G401 (cell line): ENCODE results near the gene KIAA0586. TPM values are rescaled to one million over a fixed set of nuclear protein-coding genes. Genes with fewer than 3 reads are reported as not detected.
"Not testable (repeated sequence)": the region's sequence is repeated elsewhere in the genome, so short reads cannot be mapped to it uniquely, and the experiment has no call there.

Experiments used
- DNase-seq: peaks from one replicate; pipeline ENCODE4 v3.0.0-alpha.2; 2015; ENCODE audit warnings: low spot score
- in situ Hi-C: cut with HindIII; loops from 2 replicates; pipeline ENCODE4 v1.10.0; 2016; ENCODE audit warnings: low sequenced_read_pairs, mixed read lengths
- total RNA-seq: library from RNA; depleted of rRNA; stranded (reverse); fragments of >200 nt; shearing (Covaris generic); gene quantifications from 2 replicates; pipeline ENCODE4 v1.2.3, GENCODE V29; 2014; rRNA removed

Gene KIAA0586
- total RNA-seq, 1 experiment from 2014 or later: 16.6 TPM

DNA sequence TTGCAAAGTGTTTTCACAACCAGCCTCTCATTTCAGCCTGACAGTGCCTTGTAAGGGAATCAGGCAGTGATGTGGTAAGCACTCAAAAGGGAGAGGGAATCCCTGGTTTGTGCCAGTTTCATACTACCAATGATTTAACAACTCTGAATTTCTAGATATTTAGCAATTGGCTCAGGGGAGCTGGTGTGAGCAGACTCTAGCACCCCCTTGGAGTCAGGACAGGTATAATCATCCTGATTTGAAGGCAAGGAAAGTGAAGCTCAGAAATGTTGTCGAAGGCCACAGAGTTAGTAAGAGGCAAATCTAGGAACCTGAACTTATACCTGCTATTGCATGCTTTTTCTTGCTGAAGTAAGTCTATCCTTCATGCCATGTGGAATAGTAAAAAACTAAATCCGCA is 147.1 kb downstream of the KIAA0586 start:
- in situ Hi-C loops: no loop called here
- no peak for DNase-seq

DNA sequence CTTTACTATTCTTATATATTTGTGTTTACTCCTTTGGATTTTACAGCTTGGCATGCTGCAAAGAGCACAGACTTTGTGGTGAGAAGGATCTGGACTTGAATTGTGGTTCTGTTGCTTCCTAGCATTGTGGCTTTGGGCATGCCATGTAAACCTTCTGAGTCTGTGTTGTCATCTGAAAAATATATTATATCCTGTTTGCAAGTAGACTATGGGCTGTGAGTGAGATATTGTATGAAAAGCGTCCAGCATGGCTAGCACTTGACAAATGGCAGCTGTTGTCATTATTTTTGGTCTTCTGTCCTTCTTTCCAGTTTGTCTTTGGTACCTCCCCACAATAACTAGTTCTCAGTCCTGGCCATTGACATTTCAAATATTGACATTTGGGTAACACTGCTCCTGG is 148.4 kb downstream of the KIAA0586 start:
- in situ Hi-C loops: no loop called here

DNA sequence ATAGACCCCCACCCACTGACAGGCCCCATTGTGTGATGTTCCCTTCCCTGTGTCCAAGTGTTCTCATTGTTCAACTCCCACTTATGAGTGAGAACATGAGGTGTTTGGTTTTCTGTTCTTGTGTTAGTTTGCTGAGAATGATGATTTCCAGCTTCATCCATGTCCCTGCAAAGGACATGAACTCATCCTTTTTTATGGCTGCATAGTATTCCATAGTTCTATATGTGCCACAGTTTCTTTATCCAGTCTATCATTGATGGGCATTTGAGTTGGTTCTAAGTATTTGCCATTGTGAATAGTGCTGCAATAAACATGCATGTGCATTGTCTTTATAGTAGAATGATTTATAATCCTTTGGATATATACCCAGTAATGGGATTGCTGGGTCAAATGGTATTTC is 152.5 kb downstream of the KIAA0586 start:
- DNase-seq, in situ Hi-C loops: not testable (repeated sequence)

More for the DNA sequence above, 148.4 kb downstream of the KIAA0586 start:
- no peak for DNase-seq

DNA sequence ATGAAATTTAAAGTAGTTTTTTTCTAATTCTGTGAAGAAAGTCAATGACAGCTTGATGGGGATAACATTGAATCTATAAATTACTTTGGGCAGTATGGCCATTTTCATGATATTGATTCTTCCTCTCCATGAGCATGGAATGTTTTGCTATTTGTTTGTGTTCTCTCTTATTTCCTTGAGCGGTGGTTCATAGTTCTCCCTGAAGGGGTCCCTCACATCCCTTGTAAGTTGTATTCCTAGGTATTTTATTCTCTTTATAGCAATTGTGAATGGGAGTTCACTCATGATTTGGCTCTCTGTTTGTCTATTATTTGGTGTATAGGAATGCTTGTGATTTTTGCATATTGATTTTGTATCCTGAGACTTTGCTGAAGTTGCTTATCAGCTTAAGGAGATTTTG is 153.9 kb downstream of the KIAA0586 start:
- in situ Hi-C loops, DNase-seq: not testable (repeated sequence)

DNA sequence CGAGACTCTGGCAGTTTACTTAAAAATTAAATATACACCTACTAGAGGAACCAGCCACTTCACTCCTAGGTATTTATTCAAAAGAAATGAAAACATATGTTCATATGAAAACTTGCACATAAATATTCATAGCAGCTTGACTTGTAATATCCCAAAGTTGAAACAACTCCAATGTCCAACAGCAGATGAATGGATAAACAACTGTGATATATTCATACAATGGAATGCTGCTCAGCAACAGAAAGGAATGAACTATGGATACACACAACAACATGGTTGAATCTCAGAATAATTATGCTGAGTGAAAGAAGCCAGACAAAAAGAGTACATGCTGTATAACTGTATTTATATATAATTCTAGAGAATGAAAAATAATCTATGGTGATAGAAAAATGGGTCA is 156.9 kb downstream of the KIAA0586 start:
- in situ Hi-C loops: no loop called here

DNA sequence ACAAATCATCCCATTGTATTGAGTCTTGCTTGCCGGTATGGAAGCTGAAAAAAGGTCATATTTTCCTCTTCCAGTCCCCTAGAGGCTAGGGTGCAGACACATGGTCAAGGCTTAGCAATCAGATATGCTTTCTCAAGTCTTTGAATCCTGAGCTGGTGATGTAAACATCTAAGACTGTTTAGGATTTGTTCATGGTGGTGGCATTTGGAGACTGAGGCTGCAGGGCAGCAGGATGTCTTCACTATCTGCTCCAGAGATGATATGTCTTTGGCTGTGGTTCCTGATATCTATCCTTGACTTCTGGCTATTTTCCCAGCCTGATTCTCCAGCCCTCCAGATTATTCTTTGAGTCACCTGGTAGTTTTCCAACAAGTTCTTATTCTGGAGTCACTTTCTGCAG is 159.8 kb downstream of the KIAA0586 start:
- DNase-seq: no peak
- in situ Hi-C loops: no loop called here

More for the DNA sequence above, 156.9 kb downstream of the KIAA0586 start:
- no peak for DNase-seq

DNA sequence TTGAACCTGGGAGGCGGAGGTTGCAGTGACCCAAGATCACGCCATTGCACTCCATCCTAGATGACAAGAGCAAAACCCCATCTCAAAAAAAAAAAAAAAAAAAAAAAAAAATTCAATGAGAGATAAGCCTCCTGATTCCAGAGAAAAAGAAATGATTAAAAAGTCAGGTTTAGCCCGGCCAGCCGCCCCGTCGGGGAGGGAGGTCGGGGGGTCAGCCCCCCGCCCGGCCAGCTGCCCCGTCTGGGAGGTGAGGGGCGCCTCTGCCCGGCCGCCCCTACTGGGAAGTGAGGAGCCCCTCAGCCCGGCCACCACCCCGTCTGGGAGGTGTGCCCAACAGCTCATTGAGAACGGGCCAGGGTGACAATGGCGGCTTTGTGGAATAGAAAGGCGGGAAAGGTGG is 160.8 kb downstream of the KIAA0586 start:
- DNase-seq, in situ Hi-C loops: not testable (repeated sequence)

DNA sequence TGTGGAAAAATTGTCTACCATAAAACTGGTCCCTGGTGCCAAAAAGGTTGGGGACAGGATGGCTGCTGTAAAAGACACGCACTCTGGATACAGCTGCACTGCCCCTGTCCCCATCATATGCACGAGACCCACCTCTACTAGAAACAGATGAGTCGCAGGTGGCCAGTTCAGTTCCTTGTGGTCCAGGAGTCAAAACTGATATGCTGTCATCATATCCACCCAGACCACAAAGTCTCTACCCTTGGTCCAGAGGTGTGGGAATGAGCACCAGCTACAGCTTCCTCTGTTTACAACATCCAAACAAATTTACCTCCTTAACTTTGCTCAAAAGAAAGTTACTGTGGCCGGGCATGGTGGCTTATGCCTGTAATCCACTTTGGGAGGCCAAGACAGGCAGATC is 166.5 kb downstream of the KIAA0586 start:
- DNase-seq: no peak
- in situ Hi-C loops: no loop called here

DNA sequence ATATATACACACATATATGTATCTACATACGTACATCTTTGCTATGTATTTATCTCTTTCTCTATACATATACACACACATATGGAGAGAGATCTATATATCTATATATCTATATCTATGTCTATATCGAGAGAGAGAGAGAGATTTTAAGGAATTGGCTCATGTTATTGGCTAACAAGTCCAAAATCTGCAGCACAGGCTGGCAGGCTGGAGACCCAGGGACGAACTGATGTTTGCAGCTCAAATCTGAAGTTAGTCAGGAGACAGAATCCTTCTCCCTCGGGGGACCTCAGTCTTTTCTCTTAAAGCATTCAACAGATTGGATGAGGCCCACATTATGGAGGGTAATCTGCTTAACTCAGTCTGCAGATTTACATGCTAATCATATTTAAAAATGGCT is 169.5 kb downstream of the KIAA0586 start:
- in situ Hi-C loops: no loop called here
- no peak for DNase-seq

DNA sequence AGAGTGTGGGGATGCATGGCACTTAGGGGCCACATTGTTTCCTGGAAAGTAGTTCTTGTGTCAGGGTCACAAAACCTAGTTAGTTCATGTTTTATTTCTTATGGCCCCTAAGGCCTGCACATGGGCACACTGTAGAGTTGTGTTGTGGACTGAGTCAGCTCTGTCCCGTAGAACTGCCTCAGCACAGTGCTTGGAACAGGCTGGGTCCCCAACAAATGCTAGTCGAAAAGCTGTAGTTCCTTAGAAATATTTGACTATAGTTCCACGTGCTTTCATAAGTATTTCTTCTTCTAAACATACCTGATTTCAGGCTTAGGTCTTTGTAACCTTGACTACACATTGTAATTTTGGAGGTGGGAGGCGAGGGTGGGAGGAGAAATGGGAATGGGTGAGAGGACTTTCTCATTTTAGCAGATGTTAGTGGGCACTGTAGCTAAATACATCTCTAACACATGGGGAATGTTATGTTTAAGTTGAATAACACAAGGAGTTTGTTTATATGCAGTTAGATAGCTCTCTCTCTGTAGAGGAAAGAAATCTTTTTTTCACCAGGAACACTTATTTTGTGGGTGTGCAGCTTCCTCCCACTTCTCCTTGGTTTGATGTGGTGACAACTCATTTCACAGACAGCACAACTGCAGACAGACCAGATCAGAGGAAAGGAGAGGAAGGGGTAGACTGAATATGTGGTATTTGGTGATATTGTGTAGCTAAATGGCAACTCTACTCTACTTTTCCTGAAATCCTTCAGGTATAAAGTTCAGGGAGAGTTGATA is 170.7 kb downstream of the KIAA0586 start:
- in situ Hi-C loops: no loop called here

DNA sequence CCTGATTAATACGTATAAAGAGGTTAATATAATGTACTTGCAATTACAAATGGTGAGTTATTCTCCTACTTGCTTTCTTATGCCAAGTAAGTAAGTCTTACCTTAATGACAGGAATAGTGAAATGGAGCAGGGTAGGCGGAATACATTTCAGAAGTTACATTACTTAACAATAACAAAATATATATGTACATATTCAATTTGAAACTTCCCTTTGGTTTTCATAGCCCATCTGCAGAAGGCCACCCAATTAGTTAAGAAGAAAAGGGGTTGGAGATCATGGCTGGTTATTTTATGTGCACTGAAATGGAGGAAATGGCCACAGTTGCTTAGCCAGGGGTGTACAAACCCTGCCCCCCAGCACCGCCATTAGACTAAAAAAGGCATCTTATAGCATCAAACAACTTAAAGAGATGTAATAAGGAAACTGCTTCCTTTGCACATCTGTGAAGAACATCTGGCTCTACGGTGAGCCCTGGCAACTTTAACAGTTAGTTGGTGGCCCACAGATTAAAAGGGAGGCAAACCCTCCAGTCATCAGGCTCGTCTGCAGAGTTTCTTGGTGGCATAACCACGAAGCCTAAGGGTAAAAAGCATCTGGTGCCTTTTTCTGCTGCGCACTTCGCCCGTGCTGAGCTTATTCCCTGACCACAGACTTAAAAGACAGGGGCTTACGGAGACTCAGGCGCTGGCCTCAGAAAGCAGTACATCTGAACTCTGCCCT is 171.4 kb downstream of the KIAA0586 start:
- in situ Hi-C loops: no loop called here
- DNase-seq: no peak

More for the DNA sequence above, 170.7 kb downstream of the KIAA0586 start:
- DNase-seq: no peak

DNA sequence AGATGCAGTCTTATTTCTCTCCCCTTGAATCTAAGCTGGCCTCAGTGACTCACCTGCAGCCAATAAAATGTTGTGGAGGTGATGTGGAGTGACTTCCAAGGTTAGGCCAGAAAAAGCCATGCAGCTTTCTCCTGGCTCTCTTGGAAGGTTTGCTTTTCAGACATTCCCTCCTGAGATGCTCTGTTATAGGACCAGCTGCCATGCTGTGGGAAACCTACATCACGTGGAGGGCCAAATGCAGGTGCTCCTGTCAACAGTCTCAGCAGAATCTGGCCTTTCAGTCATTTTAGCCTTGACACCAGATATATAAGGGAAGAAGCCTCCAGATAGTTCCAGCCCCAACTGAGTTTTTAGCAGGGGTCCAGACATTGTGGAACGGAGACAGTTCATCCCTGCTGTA is 172.2 kb downstream of the KIAA0586 start:
- in situ Hi-C loops: no loop called here
- DNase-seq: no peak

Other genes starting within 250 kb of the KIAA0586 start
- gene ACTR10, start 227.6 kb upstream of the KIAA0586 start, total RNA-seq: 49.2 and 56.0 TPM in 2 replicates
- 208 and 305 TPM in 2 replicates for gene PSMA3, start 182.9 kb upstream of the KIAA0586 start, total RNA-seq
- 6.9 and 8.5 TPM in 2 replicates for gene ARID4A, start 129.2 kb upstream of the KIAA0586 start, total RNA-seq
- gene TOMM20L, start 31.8 kb upstream of the KIAA0586 start, total RNA-seq: not detected in 2 replicates
- 84.4 and 90.2 TPM in 2 replicates for gene TIMM9, start 188 bp upstream of the KIAA0586 start, total RNA-seq
- gene DACT1, start 210.2 kb downstream of the KIAA0586 start, total RNA-seq: 0.03 TPM in 1 of 2 replicates, not detected in the other